Fibroblast of pulmonary artery (primary cell): ENCODE data around the gene UBAC1.
"Not testable (repeated sequence)": the region's sequence is repeated elsewhere in the genome, so short reads cannot be mapped to it uniquely, and the experiment has no call there.

ENCODE experiments used
- DNase-seq: peaks from one replicate; pipeline ENCODE4 v3.0.0-alpha.2; 2010; ENCODE audit warnings: low read depth
- H3K4me3 ChIP-seq: replicated peaks from 2 replicates; pipeline ENCODE4 v1.5.1; 2011; ENCODE audit warnings: low read depth, mild to moderate bottlenecking, control low read depth, low read length, moderate library complexity
- CTCF ChIP-seq: IDR thresholded peaks from 2 replicates; pipeline ENCODE4 v1.5.1; 2011; ENCODE audit warnings: mild to moderate bottlenecking, control low read depth, low read length, inconsistent platforms; ENCODE audit errors: missing control alignments

The UBAC1 gene

GRCh38 chr9:135921749-135922310, 39.3 kb downstream of the UBAC1 start:
- DNase-seq: no peak
- no peak for TF ChIP-seq CTCF
- no peak overlapping the region for H3K4me3 ChIP-seq

DNA sequence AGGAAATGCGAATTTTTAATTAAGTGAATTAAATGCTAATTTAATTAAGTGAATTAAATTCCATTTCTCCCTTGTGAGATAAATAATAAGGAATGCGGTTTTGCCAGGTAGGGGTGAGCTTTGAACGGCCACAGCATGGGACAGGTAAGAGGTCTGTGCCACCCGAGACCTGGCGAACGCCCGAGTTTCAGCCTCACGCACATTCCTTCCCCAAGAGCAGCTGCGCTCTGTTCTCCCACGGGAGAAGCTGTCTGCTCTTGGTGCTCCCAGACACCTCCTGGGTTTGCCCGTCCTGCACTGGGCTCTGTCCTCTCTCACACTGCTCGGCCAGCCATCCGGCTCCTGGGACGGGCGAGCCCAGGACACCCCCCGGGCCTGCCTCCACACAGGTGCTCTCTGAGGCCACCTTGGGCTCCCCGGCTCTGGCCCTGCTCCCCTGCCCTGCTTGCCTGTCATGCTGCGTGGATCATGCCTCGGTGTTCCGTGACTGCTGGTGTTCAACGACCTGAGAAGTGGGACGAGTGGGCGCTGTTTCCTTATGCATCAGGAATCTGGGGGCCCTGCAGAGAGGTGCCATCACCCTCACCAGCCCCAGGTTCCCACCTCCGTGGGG, 40.1 kb downstream of the UBAC1 start:
- no peak for TF ChIP-seq CTCF

GRCh38 chr9:135920256-135920930, 40.8 kb downstream of the UBAC1 start:
- no peak for DNase-seq
- TF ChIP-seq CTCF: no peak
- H3K4me3 ChIP-seq: no peak overlapping the region

More for the DNA sequence above, 40.1 kb downstream of the UBAC1 start:
- DNase-seq: no peak
- H3K4me3 ChIP-seq: no peak overlapping the region

GRCh38 chr9:135919318-135919890, 41.8 kb downstream of the UBAC1 start:
- H3K4me3 ChIP-seq: no peak overlapping the region
- no peak for DNase-seq
- no peak for TF ChIP-seq CTCF

- DNase-seq, H3K4me3 ChIP-seq: not testable (repeated sequence)
Measured at GRCh38 chr9:135916227-135916626, 44.9 kb downstream of the UBAC1 start.

DNA sequence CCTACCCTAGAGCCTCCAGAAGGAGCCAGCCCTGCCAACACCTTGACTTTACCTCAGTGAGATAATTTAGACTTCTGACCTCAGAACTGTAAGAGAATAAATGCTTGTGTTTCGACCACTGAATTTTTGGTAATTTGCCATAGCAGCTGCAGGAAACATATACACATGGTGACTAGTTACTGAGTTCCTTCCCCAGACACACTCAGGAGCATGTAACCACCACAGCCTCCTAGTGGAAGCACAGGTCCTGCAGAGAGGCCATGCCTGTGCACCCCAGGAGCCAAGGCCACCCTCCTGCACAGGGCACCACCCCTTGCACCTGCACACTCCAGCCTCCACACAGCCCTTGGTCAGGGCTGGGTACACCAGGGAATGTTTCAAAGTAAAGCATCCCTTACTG, 46.3 kb downstream of the UBAC1 start:
- TF ChIP-seq CTCF: no peak
- no peak overlapping the region for H3K4me3 ChIP-seq

DNA sequence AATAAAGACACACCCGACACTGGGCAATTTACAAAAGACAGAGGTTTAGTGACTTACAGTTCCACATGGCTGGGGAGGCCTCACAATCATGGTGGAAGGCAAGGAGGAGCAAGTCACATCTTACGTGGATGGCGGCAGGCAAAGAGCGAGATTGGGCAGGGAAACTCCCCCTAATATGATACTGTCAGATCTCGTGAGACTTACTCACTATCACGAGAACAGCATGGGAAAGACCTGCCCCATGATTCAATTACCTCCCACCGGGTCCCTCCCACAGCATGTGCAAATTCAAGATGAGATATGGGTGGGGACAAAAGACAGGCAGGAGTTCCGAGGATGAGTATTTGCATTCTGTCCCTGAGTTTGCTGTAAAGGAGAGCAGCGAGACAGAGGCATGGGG, 49.9 kb downstream of the UBAC1 start:
- H3K4me3 ChIP-seq, DNase-seq: not testable (repeated sequence)

More for the DNA sequence above, 46.3 kb downstream of the UBAC1 start:
- DNase-seq: no peak
